Iris pigment epithelial cell (primary cell): ENCODE results near the gene OR14K1.
A peak's percentile ranks its signal among the peaks of the same experiment; 100 is the strongest.
"Not testable (repeated sequence)": the region's sequence is repeated elsewhere in the genome, so short reads cannot be mapped to it uniquely, and the experiment has no call there.

Source experiments
- DNase-seq: peaks from one replicate; pipeline ENCODE4 v3.0.0-alpha.2; 2011; ENCODE audit warnings: low read depth

Gene OR14K1

GRCh38 chr1:247738315-247738714 lies at the start of gene OR14K1:
OR14K1 (plus strand) TSS chr1:247738615; CDS start chr1:247738615, 0 bp downstream.
- no peak for DNase-seq

GRCh38 chr1:247701338-247701737 lies 37.1 kb upstream of the OR14K1 start:
- no peak for DNase-seq

- not testable (repeated sequence) for DNase-seq
Observed at GRCh38 chr1:247710681-247711080, 27.7 kb upstream of the OR14K1 start.

- DNase-seq, result no peak
Observed at GRCh38 chr1:247713753-247714152, 24.7 kb upstream of the OR14K1 start.

GRCh38 chr1:247716546-247716945 lies 21.9 kb upstream of the OR14K1 start, which contains the start of gene OR6F1:
OR6F1 (minus strand) TSS chr1:247716646; CDS start chr1:247712755, 3,891 bp downstream.
- DNase-seq, result no peak

GRCh38 chr1:247721222-247721621 lies 17.2 kb upstream of the OR14K1 start:
- DNase-seq, result no peak

- no peak for DNase-seq
Observed at GRCh38 chr1:247740721-247741120, 2.3 kb downstream of the OR14K1 start.

- DNase-seq, result no peak
Observed at GRCh38 chr1:247741756-247742155, 3.3 kb downstream of the OR14K1 start.

GRCh38 chr1:247742215-247742760 lies 3.9 kb downstream of the OR14K1 start:
- peak; percentile 21 for DNase-seq

- no peak for DNase-seq
Observed at GRCh38 chr1:247746391-247746935, 8.0 kb downstream of the OR14K1 start.

GRCh38 chr1:247747616-247748015 lies 9.2 kb downstream of the OR14K1 start:
- DNase-seq, result no peak

- no peak for DNase-seq
Observed at GRCh38 chr1:247748041-247748440, 9.6 kb downstream of the OR14K1 start, which contains the start of gene OR14A2. OR14A2 (minus strand) TSS chr1:247748141.

GRCh38 chr1:247749870-247750269 lies 11.5 kb downstream of the OR14K1 start:
- no peak for DNase-seq

- not testable (repeated sequence) for DNase-seq
Observed at GRCh38 chr1:247754311-247754710, 15.9 kb downstream of the OR14K1 start.

- no peak for DNase-seq
Observed at GRCh38 chr1:247760456-247760855, 22.0 kb downstream of the OR14K1 start, which contains the start of gene OR1C1. OR1C1 (minus strand) TSS chr1:247760556; CDS start chr1:247758406, 2,150 bp downstream.

GRCh38 chr1:247769603-247770002 lies 31.2 kb downstream of the OR14K1 start:
- no peak for DNase-seq
